BJ (cell line): ENCODE data around the gene SYNJ2. TPM values are rescaled to one million over a fixed set of nuclear protein-coding genes. Genes with fewer than 3 reads are reported as not detected.

Source experiments
- CTCF ChIA-PET: fragments of 350-600 bp; formaldehyde crosslinking; extraction: SDS; loops from one replicate; lab custom pipeline; 2021; ENCODE audit warnings: antibody characterized with exemption, inconsistent platforms; lab: Yijun Ruan, JAX
- POLR2A ChIA-PET: fragments of 300-600 bp; sonication (Branson Sonifier 250); formaldehyde crosslinking; extraction: SDS; loops from one replicate; lab custom pipeline; 2021; ENCODE audit warnings: antibody characterized with exemption; lab: Charles Lee
- DNase-seq: peaks from one replicate; pipeline ENCODE4 v3.0.0-alpha.2; 2011; ENCODE audit warnings: low read depth
- H3K27me3 ChIP-seq: 2 replicates; pipeline ENCODE4 v1.6.0; 2011; ENCODE audit warnings: low read length; ENCODE audit not compliant: control insufficient read depth, insufficient read depth
- H3K36me3 ChIP-seq: 2 replicates; pipeline ENCODE4 v1.5.1; 2011; ENCODE audit warnings: low read length; ENCODE audit not compliant: control insufficient read depth, insufficient read depth
- H3K4me3 ChIP-seq: 2 replicates; pipeline ENCODE4 v1.5.1; 2011; ENCODE audit warnings: low read depth, mild to moderate bottlenecking, control low read depth, low read length
- polyA plus RNA-seq: library from polyadenylated mRNA; depleted of rRNA; stranded (reverse); fragments of >200 nt; gene quantifications from 2 replicates; pipeline ENCODE4 v1.2.3, GENCODE V29; 2011
- TF ChIP-seq, protein P1 (sequence below): IDR thresholded peaks from 2 replicates; pipeline ENCODE4 v1.5.1; 2011; ENCODE audit warnings: low read depth, mild to moderate bottlenecking, control low read depth, inconsistent platforms, low read length, moderate library complexity; ENCODE audit not compliant: insufficient read depth

SYNJ2 gene
- polyA plus RNA-seq, 1 experiment, result 29.9 TPM

DNA sequence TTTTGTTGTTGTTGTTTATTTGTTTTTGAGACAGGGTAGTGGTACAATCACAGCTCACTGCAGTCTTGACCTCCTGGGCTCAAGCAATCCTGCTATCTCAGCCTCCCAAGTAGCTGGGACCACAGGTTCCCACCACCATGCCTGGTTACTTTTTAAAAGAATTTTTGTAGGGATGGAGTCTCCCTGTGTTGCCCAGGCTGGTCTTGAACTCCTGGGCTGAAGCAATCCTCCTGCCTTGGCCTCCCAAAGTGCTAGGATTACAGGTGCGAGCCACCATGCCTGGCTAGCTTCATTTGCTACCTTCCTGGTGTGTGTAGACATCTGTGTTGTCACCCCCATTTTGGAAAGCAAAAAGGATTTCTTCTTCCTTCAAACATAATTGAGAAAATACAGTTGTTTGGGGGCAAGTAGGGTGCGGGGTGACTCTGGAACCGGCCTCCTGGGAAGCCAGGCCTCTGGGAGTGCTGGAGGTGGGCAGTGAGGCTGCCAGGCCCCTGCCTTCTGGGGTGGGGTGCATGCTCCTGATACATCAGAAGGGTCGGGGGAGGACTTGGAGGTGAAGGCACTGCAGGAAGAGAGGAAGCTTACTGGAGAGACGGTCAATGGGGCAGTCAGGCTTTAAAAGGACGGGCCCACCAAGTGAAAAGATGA lies 28.4 kb downstream of the SYNJ2 start:
- H3K36me3 ChIP-seq, result no peaks in the 10 kb centered on the region
- POLR2A ChIA-PET, result no interaction called here
- H3K4me3 ChIP-seq, result no peak overlapping the region
- TF ChIP-seq, protein P1, sequence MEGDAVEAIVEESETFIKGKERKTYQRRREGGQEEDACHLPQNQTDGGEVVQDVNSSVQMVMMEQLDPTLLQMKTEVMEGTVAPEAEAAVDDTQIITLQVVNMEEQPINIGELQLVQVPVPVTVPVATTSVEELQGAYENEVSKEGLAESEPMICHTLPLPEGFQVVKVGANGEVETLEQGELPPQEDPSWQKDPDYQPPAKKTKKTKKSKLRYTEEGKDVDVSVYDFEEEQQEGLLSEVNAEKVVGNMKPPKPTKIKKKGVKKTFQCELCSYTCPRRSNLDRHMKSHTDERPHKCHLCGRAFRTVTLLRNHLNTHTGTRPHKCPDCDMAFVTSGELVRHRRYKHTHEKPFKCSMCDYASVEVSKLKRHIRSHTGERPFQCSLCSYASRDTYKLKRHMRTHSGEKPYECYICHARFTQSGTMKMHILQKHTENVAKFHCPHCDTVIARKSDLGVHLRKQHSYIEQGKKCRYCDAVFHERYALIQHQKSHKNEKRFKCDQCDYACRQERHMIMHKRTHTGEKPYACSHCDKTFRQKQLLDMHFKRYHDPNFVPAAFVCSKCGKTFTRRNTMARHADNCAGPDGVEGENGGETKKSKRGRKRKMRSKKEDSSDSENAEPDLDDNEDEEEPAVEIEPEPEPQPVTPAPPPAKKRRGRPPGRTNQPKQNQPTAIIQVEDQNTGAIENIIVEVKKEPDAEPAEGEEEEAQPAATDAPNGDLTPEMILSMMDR, result no peak
- no peak for DNase-seq
- no peaks in the 10 kb centered on the region for H3K27me3 ChIP-seq
- CTCF ChIA-PET, result interaction anchor here (0.7 kb wide), 1 partner anchor 16 kb away, joined by 3 read pairs; no protein-coding TSS in a partner anchor

DNA sequence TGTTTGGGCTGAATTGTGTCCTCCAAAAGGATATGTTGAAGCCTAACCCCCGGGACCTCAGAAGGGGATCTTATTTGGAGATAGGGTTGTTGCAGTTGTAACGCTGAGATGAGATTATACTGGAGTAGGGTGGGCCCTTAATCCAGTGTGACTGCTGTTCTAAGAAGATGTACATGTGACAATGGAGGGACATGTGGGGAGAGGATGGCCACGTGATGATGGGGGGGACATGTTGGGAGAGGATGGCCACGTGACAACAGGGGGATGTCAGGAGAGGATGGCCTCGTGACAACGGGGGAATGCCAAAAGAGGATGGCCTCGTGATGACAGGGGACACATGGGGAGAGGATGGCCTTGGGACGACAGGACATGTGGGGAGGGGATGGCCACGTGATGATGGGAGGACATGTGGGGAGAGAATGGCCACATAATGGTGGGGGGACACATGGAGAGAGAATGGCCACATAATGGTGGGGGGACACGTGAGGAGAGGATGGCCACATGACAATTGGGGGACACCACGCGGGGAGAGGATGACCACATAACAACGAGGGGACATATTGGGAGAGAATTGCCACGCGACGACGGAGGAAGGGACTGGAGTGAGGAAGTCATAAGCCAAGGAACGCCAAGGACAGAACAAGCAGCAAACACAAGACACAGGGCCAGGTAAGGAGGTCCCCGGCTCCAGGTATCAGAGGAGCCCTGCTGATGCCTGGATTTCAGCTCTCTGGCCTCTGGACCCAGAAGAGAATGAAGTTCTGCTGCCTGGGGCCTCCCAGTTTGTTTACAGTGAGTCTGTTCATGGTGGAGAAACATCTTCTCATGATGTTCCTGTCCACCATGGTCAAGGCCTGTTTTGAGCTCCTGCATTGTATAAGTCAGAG lies 29.2 kb downstream of the SYNJ2 start:
- DNase-seq, result no peak
- POLR2A ChIA-PET, result no interaction called here
- TF ChIP-seq, protein P1, result no peak
- Histone ChIP-seq H3K4me3 (no peak overlapping the region), H3K27me3 (no peaks in the 10 kb centered on the region), H3K36me3 (no peaks in the 10 kb centered on the region)
- CTCF ChIA-PET, result interaction anchor here (0.8 to 2.0 kb wide), 4 partner anchors 11 to 69 kb away, joined by 3 to 9 read pairs (median 4); no protein-coding TSS in a partner anchor

DNA sequence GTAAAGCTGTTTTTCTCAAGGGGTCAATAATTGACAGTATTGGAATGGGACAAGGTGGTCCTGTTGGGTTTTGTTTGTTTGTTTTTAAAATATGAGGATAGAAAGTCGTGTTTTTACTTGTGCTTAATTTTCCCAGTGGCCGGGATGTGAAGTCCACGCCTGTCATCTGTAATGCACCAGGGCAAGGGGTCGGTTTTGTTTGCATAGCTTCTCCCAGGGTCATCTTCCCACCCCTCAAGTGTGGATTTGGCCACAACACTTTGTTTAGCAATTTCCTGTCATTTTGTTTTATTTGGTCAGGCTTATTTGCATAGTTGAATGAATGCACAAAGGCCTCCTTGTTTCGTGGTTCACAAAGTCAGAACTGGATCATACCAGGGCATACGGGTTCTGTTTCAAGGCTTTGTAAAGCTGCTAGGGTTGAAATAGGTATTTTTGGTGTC lies 29.8 kb downstream of the SYNJ2 start:
- Histone ChIP-seq H3K4me3 (no peak overlapping the region), H3K27me3 (no peaks in the 10 kb centered on the region), H3K36me3 (no peaks in the 10 kb centered on the region)
- no peak for DNase-seq
- ChIA-PET POLR2A (no interaction called here), CTCF (interaction anchor here (0.8 to 2.0 kb wide), 4 partner anchors 10 to 68 kb away, joined by 3 to 9 read pairs (median 4); no protein-coding TSS in a partner anchor)
- TF ChIP-seq, protein P1, result no peak

DNA sequence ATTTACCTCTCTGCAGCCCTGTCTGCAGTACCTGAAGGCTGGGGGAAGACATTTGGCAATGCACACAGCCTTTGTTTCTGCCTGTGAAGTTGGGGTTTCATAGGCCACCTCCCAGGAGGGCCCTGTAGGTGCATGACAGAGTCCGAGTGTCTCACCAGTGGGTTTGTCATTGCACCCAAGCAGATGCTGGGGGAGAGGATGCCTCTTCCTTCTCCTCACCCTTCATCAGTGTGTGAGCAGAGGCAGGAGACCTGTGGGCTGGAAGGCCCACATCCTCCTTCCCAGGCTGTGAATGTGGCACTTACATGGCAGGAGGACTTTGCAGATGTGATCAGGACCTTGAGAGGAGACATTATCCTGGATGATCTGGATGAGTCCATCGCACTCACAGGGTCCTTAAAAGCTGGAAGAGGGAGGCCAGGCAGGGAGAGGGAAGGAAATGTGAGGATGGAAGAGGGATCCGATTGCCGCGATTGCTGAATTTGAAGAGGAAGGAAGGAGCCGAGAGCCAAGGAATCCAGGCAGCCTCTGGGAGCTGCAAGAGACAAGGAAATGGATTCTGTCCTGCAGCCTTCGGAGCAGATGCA lies 30.4 kb downstream of the SYNJ2 start:
- Histone ChIP-seq H3K27me3 (no peaks in the 10 kb centered on the region), H3K4me3 (no peak overlapping the region), H3K36me3 (0 out of 2 replicates have a peak, but pooled peaks cover under 1% of the 10 kb centered on the region)
- ChIA-PET CTCF (interaction anchor here (1.0 to 2.0 kb wide), 2 partner anchors 10 to 17 kb away, joined by 5 to 9 read pairs; no protein-coding TSS in a partner anchor), POLR2A (no interaction called here)
- DNase-seq, result no peak
- TF ChIP-seq, protein P1, result no peak
